Glutamatergic neuron (in vitro differentiated cells): ENCODE data around the gene C2CD2L. TPM values are rescaled to one million over a fixed set of nuclear protein-coding genes. Genes with fewer than 3 reads are reported as not detected.

Experiments
- DNase-seq: peaks from one replicate; pipeline ENCODE4 v3.0.0; 2022
- H3K27ac Mint-ChIP-seq: one replicate; pipeline ENCODE4 v1.8.0; 2020; ENCODE audit warnings: mild to moderate bottlenecking, mixed read lengths, inconsistent platforms; ENCODE audit not compliant: unreplicated experiment
- H3K27me3 Mint-ChIP-seq: one replicate; pipeline ENCODE4 v1.8.0; 2020; ENCODE audit warnings: mild to moderate bottlenecking, moderate library complexity, mixed read lengths, inconsistent platforms; ENCODE audit not compliant: unreplicated experiment
- H3K36me3 Mint-ChIP-seq: one replicate; pipeline ENCODE4 v1.8.0; 2020; ENCODE audit warnings: mild to moderate bottlenecking, mixed read lengths, inconsistent platforms; ENCODE audit not compliant: unreplicated experiment
- H3K4me1 Mint-ChIP-seq: one replicate; pipeline ENCODE4 v1.8.0; 2020; ENCODE audit warnings: mild to moderate bottlenecking, low read depth, mixed read lengths, inconsistent platforms; ENCODE audit not compliant: unreplicated experiment
- H3K4me3 Mint-ChIP-seq: one replicate; pipeline ENCODE4 v1.8.0; 2020; ENCODE audit warnings: mild to moderate bottlenecking, mixed read lengths, inconsistent platforms; ENCODE audit not compliant: unreplicated experiment
- H3K9me3 Mint-ChIP-seq: one replicate; pipeline ENCODE4 v1.8.0; 2020; ENCODE audit warnings: mild to moderate bottlenecking, moderate library complexity, mixed read lengths, inconsistent platforms; ENCODE audit not compliant: unreplicated experiment
- CTCF ChIP-seq: fragments of 200-600 bp; sonication (generic); IDR thresholded peaks from one replicate; pipeline ENCODE4 v1.5.0; 2021; ENCODE audit not compliant: partially characterized antibody, unreplicated experiment
- total RNA-seq: library from RNA; stranded (reverse); fragmentation: NEBNext Ultra II Directional; extraction: Animal tissue kit (Norgen Biotek cat#: 25700); gene quantifications from one replicate; pipeline ENCODE4 v1.2.1, GENCODE V29; 2021; ENCODE audit not compliant: unreplicated experiment

Gene C2CD2L
- total RNA-seq, 1 donor from 2014 or later, result 32.8 TPM

DNA sequence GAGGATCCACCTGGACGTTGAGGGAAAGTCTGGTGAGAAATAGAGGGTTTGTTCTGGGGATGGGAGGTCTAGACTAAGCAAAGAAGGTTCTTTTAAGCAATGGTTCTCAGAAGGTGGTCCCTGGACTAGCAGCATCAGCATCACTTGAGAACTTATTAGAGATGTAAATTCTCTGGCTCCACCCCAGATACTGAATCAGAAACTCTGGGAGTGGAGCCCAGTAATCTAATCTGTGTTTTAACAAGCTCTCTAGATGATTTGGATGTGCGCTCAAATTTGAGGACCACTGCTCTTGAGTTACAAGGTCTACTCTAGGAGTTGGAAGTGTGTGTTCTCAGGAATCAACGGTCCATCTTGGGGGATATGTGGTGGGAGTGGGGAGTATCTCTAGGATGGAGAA, 38.4 kb downstream of the C2CD2L start:
- TF ChIP-seq CTCF, result no peak
- H3K36me3 Mint-ChIP-seq, result peaks cover 6% of the 10 kb centered on the region
- peaks cover 7% of the 10 kb centered on the region for H3K27me3 Mint-ChIP-seq
- H3K27ac Mint-ChIP-seq, result no peak overlapping the region
- no peak for DNase-seq
- H3K4me3 Mint-ChIP-seq, result no peak overlapping the region
- peaks cover 6% of the 10 kb centered on the region for H3K9me3 Mint-ChIP-seq
- H3K4me1 Mint-ChIP-seq, result peaks cover 15% of the 10 kb centered on the region

DNA sequence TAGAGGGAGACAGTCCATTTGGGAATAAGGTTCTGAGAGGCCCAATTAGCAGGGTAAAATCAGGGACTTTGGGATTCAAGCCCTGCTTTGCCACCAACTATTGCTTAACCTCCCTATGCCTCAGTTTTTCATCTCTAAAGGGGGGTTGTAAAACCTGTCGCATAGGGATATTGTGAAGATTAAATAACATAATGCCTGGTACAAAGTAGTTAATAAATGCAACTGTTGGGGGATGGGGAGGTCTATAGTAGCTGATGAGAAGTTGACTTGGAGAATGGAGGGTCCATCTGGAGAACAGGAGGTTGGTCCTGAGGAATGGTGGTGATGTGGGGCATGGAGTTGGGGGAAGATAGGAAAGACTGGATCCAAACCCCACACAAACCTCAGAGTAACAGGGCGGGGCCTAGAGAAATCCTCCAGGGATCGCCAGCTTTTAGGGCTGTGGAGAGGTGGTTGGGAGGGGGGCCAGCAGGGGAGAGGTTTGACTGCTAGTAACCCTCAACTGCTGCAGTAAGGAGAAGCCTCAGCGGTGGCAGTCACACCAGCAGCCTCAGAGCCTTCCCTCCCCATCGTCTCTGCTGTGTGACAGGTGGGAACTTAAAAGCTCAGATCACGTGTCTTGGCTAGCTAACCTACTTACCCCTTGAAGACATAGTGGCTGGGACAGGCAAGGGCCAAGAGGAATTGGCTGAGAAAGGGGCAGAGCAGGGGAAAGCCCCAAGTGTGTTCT, 40.6 kb downstream of the C2CD2L start:
- Mint-ChIP-seq H3K27ac (no peak overlapping the region), H3K27me3 (peaks cover 7% of the 10 kb centered on the region), H3K36me3 (peaks cover 6% of the 10 kb centered on the region), H3K9me3 (peaks cover 6% of the 10 kb centered on the region), H3K4me3 (peak overlapping the region; percentile 63), H3K4me1 (peaks cover 15% of the 10 kb centered on the region)
- TF ChIP-seq CTCF, result no peak
- DNase-seq, result no peak

DNA sequence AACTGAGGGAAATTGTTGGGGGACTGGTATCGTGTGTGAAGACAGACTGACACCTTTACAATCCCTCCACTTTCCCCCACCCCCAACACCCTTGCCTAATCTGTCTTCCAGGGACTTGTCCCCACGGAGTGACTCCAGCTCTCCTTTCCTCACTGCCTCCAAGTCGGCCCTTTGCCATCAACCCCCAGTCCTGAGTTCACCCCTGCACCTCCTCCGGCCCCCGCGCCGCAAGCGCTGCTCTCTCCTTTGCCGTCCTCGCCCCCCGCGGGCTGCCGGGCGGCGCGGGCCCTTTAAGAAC, 41.5 kb downstream of the C2CD2L start:
- Mint-ChIP-seq H3K4me3 (peak overlapping the region; percentile 88), H3K27me3 (peaks cover 7% of the 10 kb centered on the region), H3K27ac (no peak overlapping the region), H3K9me3 (peaks cover 6% of the 10 kb centered on the region), H3K36me3 (peaks cover 6% of the 10 kb centered on the region), H3K4me1 (peaks cover 15% of the 10 kb centered on the region)
- no peak for TF ChIP-seq CTCF
- DNase-seq, result no peak

GRCh38 chr11:119149018-119149785, 42.1 kb downstream of the C2CD2L start, which contains the start of gene ABCG4:
ABCG4 (plus strand) TSS chr11:119149052; CDS start chr11:119149966, 914 bp downstream.
- H3K4me3 Mint-ChIP-seq, result peak within 1 kb of the TSS; percentile 88
- peaks cover 15% of the 10 kb centered on the region for H3K4me1 Mint-ChIP-seq
- H3K9me3 Mint-ChIP-seq, result peaks cover 6% of the 10 kb centered on the region
- peaks cover 6% of the 10 kb centered on the region for H3K36me3 Mint-ChIP-seq
- no peak within 1 kb of the TSS for H3K27ac Mint-ChIP-seq
- no peak for TF ChIP-seq CTCF
- H3K27me3 Mint-ChIP-seq, result peaks cover 7% of the 10 kb centered on the region
- DNase-seq, result peak; percentile 74

GRCh38 chr11:119149786-119150275, 42.7 kb downstream of the C2CD2L start:
- no peak for TF ChIP-seq CTCF
- Mint-ChIP-seq H3K4me3 (peak overlapping the region; percentile 68), H3K4me1 (peaks cover 15% of the 10 kb centered on the region), H3K27ac (no peak overlapping the region), H3K9me3 (peaks cover 6% of the 10 kb centered on the region), H3K36me3 (peaks cover 6% of the 10 kb centered on the region), H3K27me3 (peaks cover 7% of the 10 kb centered on the region)
- no peak for DNase-seq
